HG03442 (cell line): ENCODE data around the gene ARHGEF19.

Experiments
- ATAC-seq: cut with Tn5 transposase; IDR thresholded peaks from one replicate; pipeline ENCODE4 v1.9.1; 2021; ENCODE audit warnings: mild to moderate bottlenecking, moderate library complexity; ENCODE audit not compliant: unreplicated experiment

The ARHGEF19 gene

DNA sequence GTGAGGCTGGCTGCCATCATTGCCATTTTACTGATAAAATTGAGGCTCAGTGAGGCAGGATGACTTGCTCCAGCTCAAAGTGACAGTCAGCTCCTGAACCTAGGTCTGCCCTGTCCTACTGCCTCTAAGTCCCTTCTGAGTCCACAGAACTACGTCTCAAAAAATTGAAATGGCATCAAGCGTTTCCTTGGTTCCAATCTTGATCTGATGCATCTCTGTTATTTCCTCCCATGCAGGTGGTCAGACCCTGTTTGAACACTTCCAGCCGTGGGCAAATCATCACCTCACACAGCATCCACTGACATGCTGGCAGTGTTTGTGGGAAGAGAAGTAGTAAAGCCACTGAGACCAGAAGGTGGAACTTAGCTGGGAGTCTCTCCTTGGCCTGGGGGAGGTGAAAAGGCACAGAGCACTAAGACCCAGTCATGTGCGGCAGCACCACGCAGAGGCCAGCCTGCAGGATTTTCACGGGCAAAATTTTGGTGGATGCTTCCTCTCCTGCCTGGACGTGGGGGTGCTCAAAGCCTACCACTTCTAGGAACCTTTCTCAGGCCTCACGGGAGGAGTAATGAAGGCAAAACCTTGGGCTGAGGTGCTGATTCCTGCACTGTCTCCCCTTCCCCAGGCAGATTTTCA is 32.3 kb upstream of the ARHGEF19 start:
- no peak for ATAC-seq

DNA sequence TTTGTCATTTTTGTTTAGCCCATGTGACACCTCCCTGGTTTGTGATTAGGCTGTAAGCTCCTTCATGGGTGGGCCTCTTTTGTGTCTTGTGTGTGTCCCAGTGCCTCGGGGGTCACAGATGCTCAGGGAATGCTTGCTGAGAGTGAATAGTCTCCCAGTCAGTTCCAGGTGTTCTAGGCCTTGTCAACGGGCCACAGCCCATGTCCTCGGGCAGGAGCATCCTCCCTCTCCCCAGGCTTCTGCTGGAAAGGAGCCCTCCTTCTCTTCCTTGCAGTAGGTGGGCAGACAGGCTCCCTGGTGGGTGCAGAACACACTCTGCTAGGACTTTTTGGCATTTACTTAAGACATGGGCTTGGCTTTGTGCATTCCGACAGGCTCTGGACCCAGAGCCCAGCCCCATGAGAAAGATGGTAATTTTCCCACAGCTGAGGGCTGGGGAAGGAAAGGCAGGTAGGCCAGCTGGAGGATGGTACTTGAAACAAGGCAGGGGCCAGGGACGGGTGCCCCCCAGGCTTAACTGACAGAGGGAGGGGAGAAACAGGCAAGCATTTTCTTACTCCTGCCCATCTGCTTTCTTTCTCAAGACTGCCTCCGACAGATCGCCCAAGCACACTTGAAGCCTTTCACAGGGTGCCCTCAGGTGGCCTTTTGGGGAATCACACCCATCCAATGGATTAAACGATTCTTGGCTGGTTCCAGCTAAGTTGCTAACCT is 31.6 kb upstream of the ARHGEF19 start:
- no peak for ATAC-seq

GRCh38 chr1:16243215-16243610 is 30.8 kb upstream of the ARHGEF19 start:
- ATAC-seq: no peak

GRCh38 chr1:16242556-16243214 is 30.2 kb upstream of the ARHGEF19 start:
- ATAC-seq: no peak

DNA sequence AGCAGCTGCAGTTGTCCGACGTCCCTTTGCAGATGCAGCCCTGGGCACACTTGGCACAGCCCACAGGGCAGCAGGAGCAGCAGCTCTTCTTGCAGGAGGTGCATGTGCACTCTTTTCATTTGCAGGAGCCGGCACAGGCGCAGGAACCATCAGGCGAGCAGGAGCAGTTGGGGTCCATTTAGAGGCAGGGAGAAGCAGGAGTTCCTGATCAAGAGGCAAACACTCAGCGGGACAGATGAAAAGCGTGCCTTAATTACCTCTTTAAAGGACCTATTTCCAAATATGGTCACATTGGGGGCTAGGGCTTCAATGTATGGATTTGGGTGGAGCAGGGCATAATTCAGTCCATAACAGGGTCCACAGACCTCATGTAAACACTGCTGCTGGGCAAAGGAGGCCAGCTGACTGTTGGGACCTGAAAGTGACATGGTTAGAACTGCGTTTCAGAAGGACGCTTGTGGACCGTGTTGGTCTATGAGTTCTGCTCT is 28.8 kb upstream of the ARHGEF19 start:
- ATAC-seq: no peak

GRCh38 chr1:16239972-16240491 is 27.6 kb upstream of the ARHGEF19 start:
- ATAC-seq: no peak

DNA sequence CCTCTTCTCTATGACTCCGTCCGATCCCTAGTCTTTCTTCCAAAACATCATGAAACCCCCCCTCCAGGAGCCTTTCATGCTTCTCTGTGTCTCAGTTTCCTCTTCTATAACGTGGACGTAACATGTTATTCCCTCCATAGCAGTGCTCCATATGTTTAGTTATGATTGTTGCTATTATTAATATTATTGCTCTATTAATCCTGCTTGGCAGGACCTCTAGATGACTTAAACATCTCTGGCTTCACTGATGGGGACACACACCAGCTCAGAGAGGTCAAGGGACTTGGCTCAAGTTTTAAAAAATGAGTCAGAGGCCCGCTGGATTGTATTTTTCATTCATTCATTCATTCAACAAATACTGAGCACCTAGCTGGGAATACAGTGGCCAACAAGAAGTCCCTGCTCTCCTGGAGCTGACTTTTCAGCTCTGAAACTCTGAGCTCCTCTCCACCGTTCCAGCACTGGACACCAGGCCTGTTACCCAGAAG is 24.9 kb upstream of the ARHGEF19 start:
- ATAC-seq: no peak

GRCh38 chr1:16236511-16237342 is 24.3 kb upstream of the ARHGEF19 start, which contains the start of gene CPLANE2:
Gene CPLANE2 (minus strand): TSS chr1:16237183. CDS start chr1:16236742, 441 bp downstream.
- peak; percentile 76 for ATAC-seq

- peak; percentile 27 for ATAC-seq
These were observed 23.6 kb upstream of the ARHGEF19 start for GRCh38 chr1:16235944-16236510.

- ATAC-seq: no peak
These were observed 22.9 kb upstream of the ARHGEF19 start for GRCh38 chr1:16235347-16235746.

GRCh38 chr1:16233431-16233830 is 21.0 kb upstream of the ARHGEF19 start:
- no peak for ATAC-seq

DNA sequence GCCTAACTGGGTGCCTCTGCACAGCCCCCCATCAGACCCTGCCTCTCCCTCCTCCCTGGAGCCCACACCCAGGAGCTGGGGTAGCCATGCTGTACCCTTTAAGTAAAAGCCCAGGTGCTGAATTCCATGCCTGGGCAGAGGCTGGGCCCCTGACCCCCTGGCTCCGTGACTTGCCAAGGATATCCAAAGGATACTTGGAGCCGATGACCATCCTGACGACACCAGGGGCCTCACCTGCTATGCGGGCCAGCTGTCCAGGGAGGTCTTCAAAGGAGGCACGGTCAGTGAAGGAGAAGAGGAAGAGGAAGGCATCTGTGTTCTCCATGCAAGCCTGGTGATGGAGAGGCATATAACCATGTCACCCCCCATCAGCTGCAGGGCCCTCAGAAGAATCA is 19.9 kb upstream of the ARHGEF19 start:
- ATAC-seq: no peak

- ATAC-seq: no peak
These were observed 19.2 kb upstream of the ARHGEF19 start for GRCh38 chr1:16231331-16232315.

- no peak for ATAC-seq
These were observed 18.3 kb upstream of the ARHGEF19 start for GRCh38 chr1:16230744-16231143.

DNA sequence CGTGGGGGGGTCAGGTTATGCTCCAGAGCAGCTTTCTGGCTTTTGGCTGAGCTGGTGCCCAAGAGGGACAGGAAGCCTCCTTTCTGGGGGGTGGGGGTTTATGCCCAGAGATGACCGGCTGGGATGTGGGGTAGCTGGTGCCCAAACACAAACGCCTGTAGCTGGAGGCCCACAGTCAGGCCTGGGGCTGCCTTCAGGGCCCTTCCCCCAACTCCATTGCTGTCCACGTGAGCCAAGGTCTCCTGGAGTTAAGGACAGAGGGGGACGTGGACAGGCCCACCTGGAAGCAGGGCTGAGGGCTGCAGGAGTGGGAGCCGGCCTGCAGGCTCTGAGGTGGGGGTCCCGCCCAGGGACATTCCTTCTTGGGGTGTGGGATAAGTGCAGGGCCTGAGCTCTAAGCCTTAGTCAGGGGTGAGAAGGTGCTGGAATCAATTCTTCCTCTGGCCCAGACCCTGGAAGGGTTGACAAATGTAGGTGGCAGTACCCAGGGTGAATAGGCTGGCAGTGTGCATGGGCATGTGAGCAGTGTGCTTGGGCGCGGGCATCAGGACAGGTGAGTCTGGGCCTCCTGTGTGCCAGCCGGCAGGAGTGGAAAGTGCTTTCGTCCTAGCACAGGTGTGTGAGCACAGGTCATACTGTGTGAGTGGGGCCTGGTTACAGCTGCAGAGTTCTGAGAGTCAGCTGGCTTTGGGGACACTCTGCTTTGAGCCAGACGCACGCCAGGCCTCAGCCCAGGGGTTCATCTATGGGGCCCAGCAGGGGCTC is 17.7 kb upstream of the ARHGEF19 start:
- no peak for ATAC-seq

GRCh38 chr1:16226490-16227179 is 14.2 kb upstream of the ARHGEF19 start:
- ATAC-seq: no peak

- ATAC-seq: no peak
These were observed 13.7 kb upstream of the ARHGEF19 start for GRCh38 chr1:16226129-16226489.

GRCh38 chr1:16224472-16224871 is 12.0 kb upstream of the ARHGEF19 start:
- no peak for ATAC-seq
